Transverse colon (tissue), 4 donors: ENCODE data around the gene TBC1D9B. TPM values are rescaled to one million over a fixed set of nuclear protein-coding genes. Genes with fewer than 3 reads are reported as not detected.

Experiments
- DNase-seq: peaks from one replicate; pipeline ENCODE4 v3.0.0-alpha.2; 2019
- H3K27ac ChIP-seq, 4 donors: fragments of 200-600 bp; sonication (generic); 2 replicates each; pipeline ENCODE4 v1.5.1; 2016 to 2018; ENCODE audit warnings: inconsistent platforms in 4 of 4
- H3K27me3 ChIP-seq: fragments of 200-600 bp; sonication (generic); 2 replicates; pipeline ENCODE4 v1.5.1; 2017; ENCODE audit warnings: inconsistent platforms
- H3K36me3 ChIP-seq, 4 donors: fragments of 200-600 bp; sonication (generic); 2 replicates each; pipeline ENCODE4 v1.5.1; 2017 to 2019; ENCODE audit warnings: inconsistent platforms in 4 of 4
- H3K4me1 ChIP-seq, 4 donors: fragments of 200-600 bp; sonication (generic); 2 replicates each; pipeline ENCODE4 v1.5.1; 2017 to 2020; ENCODE audit warnings: inconsistent platforms in 4 of 4
- H3K4me3 ChIP-seq, 4 donors: fragments of 200-600 bp; sonication (generic); 1 replicate in 1 of 4; 2 replicates in 3 of 4; pipeline versions ENCODE4 v1.5.1 to v1.6.1; 2017 to 2019; ENCODE audit warnings: inconsistent platforms in 4 of 4
- H3K9me3 ChIP-seq, 2 donors: fragments of 200-600 bp; sonication (generic); 2 replicates each; pipeline ENCODE4 v1.5.1; 2017 to 2019; ENCODE audit warnings: inconsistent platforms in 2 of 2
- EP300 ChIP-seq: sonication (generic); formaldehyde crosslinking; IDR thresholded peaks from one replicate; pipeline ENCODE4 v1.6.1; 2017; ENCODE audit warnings: antibody characterized with exemption, low read depth
- POLR2A ChIP-seq: fragments of 450-650 bp; IDR thresholded peaks from one replicate; pipeline ENCODE4 v1.6.1; 2016; ENCODE audit warnings: antibody characterized with exemption, mild to moderate bottlenecking, moderate library complexity
- POLR2AphosphoS5 ChIP-seq, 3 donors: sonication (generic); formaldehyde crosslinking; IDR thresholded peaks; one replicate each; pipeline ENCODE4 v1.6.1; 2016; ENCODE audit warnings: antibody characterized with exemption in 3 of 3
- WGBS, 2 donors: methylation state at CpG; one replicate each; pipeline ENCODE4 v1.1.5; 2018; ENCODE audit warnings: low coverage in 1 of 2; 5-methylcytosine and 5-hydroxymethylcytosine counted together
- in situ Hi-C, 4 donors: fragments of 200-750 bp; cut with MboI; loops; one replicate each; pipeline versions ENCODE4 v1.15.0 to v1.15.1; 2017; ENCODE audit warnings: low sequenced_read_pairs in 3 of 4, low pct_ligation_motif_present in 1 of 4, low pct_unique_long_range_greater_than_20kb in 1 of 4
- intact Hi-C: fragments of 100-400 bp; cut with DNase I; formaldehyde crosslinking; loops from one replicate; pipeline ENCODE4 v1.15.1; 2023; ENCODE audit warnings: low total_unique reads
- total RNA-seq, 4 donors: library from RNA; depleted of rRNA; stranded (reverse); fragments of >200 nt; gene quantifications; one replicate each; pipeline ENCODE4 v1.1.0, GENCODE V29; 2016
- TF ChIP-seq, protein P1 (sequence below), 5 experiments: fragments of 200-600 bp in 3 of 5; fragments of 450-650 bp in 2 of 5; sonication (generic) in 3 of 5; IDR thresholded peaks; 1 replicate in 2 of 5; 2 replicates in 3 of 5; pipeline ENCODE4 v1.5.1; 2016 to 2017; ENCODE audit warnings: antibody characterized with exemption in 5 of 5, inconsistent platforms in 3 of 5, mild to moderate bottlenecking in 2 of 5, moderate library complexity in 1 of 5

TBC1D9B gene
- total RNA-seq, 4 donors from 2014 or later, result 90.5 to 178 (median 127) TPM

DNA sequence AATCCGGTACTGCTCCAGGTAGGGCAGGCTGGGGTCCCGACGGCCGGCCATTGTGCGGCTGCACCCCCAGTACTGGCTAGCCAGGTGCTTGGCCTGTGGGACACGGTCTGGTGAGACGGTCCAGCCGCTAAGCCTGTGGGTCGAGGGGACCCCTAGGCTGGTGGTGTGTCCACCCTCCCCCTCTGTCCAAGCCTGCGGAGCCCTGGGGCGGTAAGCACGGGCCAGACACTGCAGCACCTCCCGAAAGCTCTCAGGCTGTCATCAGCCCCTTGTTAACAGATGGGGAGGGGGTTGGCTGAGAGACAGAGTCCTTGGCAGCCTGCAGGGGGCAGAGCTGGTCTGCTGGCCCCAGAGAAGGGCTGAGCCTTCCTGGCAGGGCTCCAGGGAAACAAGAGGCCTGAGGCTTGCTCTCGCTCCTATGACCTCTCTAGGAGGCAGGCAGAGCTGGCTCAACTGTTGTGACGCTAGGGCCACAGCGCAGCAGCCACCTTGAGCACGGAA, 37.2 kb downstream of the TBC1D9B start:
- DNase-seq, result no peak
- no peaks in the 10 kb centered on the region for H3K27me3 ChIP-seq
- H3K9me3 ChIP-seq, result no peaks in the 10 kb centered on the region
- WGBS, 2 donors, result 92% methylated on average over 15 of the region's 17 CpGs; no CpG with 5 or more reads in 1 of the 2 donors
- in situ Hi-C loops, result no loop called here
- H3K4me1 ChIP-seq, result peaks cover 0 to 5% (median 2%) of the 10 kb centered on the region in 4 donors
- H3K4me3 ChIP-seq, result no peak overlapping the region
- TF ChIP-seq POLR2AphosphoS5 (IDR thresholded peaks at IDR 0.05) (no peak), POLR2A (no peak), EP300 (no peak)
- TF ChIP-seq, protein P1, sequence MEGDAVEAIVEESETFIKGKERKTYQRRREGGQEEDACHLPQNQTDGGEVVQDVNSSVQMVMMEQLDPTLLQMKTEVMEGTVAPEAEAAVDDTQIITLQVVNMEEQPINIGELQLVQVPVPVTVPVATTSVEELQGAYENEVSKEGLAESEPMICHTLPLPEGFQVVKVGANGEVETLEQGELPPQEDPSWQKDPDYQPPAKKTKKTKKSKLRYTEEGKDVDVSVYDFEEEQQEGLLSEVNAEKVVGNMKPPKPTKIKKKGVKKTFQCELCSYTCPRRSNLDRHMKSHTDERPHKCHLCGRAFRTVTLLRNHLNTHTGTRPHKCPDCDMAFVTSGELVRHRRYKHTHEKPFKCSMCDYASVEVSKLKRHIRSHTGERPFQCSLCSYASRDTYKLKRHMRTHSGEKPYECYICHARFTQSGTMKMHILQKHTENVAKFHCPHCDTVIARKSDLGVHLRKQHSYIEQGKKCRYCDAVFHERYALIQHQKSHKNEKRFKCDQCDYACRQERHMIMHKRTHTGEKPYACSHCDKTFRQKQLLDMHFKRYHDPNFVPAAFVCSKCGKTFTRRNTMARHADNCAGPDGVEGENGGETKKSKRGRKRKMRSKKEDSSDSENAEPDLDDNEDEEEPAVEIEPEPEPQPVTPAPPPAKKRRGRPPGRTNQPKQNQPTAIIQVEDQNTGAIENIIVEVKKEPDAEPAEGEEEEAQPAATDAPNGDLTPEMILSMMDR (IDR thresholded peaks at IDR 0.05), result peak in 2 of 5 experiments; percentile 28 to 34
- intact Hi-C loops, result no loop called here
- H3K36me3 ChIP-seq, result peaks cover 0 to 31% (median 6%) of the 10 kb centered on the region in 4 donors
- no peak overlapping the region for H3K27ac ChIP-seq

DNA sequence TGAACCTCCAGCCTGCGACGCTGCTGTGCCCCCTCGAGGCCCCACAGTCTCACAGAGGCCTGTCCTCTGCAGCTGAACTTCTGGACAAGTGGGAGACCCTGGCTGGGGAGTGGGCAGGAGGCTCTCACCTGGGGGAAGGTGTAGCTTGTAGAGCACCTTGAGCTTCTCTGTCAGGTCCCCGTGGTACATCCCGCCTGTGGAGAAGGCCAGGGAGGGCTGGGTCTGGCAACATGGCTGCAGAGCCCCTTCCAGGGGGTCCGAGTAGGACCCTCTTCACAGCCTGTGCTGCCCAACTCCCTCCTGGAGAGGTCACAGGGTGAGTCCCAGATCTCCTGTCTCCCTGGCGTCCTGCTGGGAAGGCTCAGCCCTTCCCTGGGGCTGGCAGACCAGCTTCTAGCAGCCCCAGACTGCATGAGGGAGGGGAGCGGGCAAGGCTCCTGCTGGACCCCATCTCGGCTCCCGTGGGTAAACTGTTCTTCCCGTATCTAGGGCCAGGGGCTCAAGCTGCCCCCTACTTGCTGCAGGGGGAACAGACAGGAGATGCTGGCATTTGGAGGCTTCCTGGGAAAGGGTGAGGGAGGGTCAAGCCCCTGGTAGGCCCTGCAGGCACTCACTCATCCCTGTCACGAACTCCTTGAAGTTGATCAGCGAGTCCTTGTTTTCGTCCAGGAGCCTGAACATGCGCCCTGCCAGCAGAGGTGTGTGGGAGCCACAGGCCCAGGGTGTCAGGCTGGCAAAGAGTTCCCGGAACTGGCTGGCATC, 37.9 kb downstream of the TBC1D9B start:
- peaks cover 0 to 31% (median 8%) of the 10 kb centered on the region in 4 donors for H3K36me3 ChIP-seq
- TF ChIP-seq POLR2AphosphoS5 (IDR thresholded peaks at IDR 0.05) (no peak), EP300 (no peak), POLR2A (no peak)
- TF ChIP-seq, protein P1 (IDR thresholded peaks at IDR 0.05), result no peak
- intact Hi-C loops, result no loop called here
- H3K4me1 ChIP-seq, result peaks cover 0 to 5% (median 2%) of the 10 kb centered on the region in 4 donors
- no peaks in the 10 kb centered on the region for H3K9me3 ChIP-seq
- no peak overlapping the region for H3K27ac ChIP-seq
- WGBS, 2 donors, result 91% methylated on average over 15 of the region's 16 CpGs; no CpG with 5 or more reads in 1 of the 2 donors
- no peak for DNase-seq
- in situ Hi-C loops, result no loop called here
- no peaks in the 10 kb centered on the region for H3K27me3 ChIP-seq
- H3K4me3 ChIP-seq, result no peak overlapping the region

DNA sequence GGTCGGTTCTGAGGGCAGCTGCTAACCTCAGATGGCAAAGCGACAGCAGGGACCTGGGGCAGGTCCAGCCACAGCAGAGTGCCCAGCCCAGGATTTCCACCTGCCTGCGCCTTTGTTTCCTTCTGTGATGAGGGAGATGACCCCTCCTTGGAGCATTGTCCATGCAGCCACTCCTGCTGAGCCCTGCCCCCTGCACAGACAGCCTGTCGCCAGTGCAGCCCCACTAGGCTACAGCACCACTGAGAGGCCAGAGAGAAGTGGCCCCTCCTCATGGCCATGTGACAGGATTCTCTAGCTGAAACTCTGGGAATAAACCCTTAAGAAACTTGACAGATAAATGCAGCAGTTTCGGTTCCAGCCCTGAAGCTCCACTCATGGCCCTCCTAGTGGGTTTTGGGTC, 38.6 kb downstream of the TBC1D9B start:
- no peak for DNase-seq
- 83% methylated on average over 5 of the region's 5 CpGs; no CpG with 5 or more reads in 1 of the 2 donors for WGBS, 2 donors
- TF ChIP-seq, protein P1 (IDR thresholded peaks at IDR 0.05), result no peak
- TF ChIP-seq POLR2AphosphoS5 (IDR thresholded peaks at IDR 0.05) (no peak), POLR2A (no peak), EP300 (no peak)
- intact Hi-C loops (no loop called here), in situ Hi-C loops (no loop called here)
- Histone ChIP-seq H3K9me3 (no peaks in the 10 kb centered on the region), H3K36me3 (peaks cover 0 to 31% (median 10%) of the 10 kb centered on the region in 4 donors), H3K4me1 (peaks cover 0 to 5% (median 2%) of the 10 kb centered on the region in 4 donors), H3K27me3 (no peaks in the 10 kb centered on the region), H3K27ac (no peak overlapping the region), H3K4me3 (no peak overlapping the region)

DNA sequence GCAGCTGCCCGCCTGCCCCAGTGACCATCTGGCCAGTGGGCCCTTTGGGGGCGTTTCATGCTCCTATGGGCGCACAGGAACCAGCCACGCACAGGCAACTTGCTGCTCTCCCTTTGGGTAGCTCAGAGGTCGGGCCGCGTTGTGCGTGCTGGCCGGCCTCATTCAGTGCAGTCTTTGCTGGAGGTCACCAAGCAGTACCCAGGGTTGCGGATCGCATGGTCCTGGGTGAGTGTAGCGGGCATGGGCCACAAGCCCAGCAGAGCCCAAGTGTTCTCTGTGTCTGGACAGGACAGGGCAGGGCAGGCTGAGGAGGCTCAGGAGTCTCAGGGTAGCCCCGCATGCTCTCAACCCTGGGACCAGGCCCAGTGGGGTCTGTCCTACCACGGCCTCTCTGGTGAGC, 39.2 kb downstream of the TBC1D9B start:
- intact Hi-C loops, result no loop called here
- Histone ChIP-seq H3K27me3 (no peaks in the 10 kb centered on the region), H3K36me3 (peaks cover 0 to 28% (median 13%) of the 10 kb centered on the region in 4 donors), H3K4me3 (no peak overlapping the region), H3K4me1 (peaks cover 0 to 5% (median 2%) of the 10 kb centered on the region in 4 donors), H3K9me3 (no peaks in the 10 kb centered on the region), H3K27ac (no peak overlapping the region)
- no peak for DNase-seq
- TF ChIP-seq POLR2A (no peak), EP300 (no peak), POLR2AphosphoS5 (IDR thresholded peaks at IDR 0.05) (no peak)
- TF ChIP-seq, protein P1 (IDR thresholded peaks at IDR 0.05), result no peak
- in situ Hi-C loops, result no loop called here
- WGBS, 2 donors, result 96% methylated on average over 14 of the region's 14 CpGs; no CpG with 5 or more reads in 1 of the 2 donors
